Nucleus accumbens (tissue), 56 donors: ENCODE measurements around the gene DEPDC1.
"Not testable (repeated sequence)": the region's sequence is repeated elsewhere in the genome, so short reads cannot be mapped to it uniquely, and the experiment has no call there.

ENCODE experiments used
- DNase-seq, 56 donors: peaks; one replicate each; lab custom pipeline; 2025; lab: John Stamatoyannopoulos, UW

Gene DEPDC1

GRCh38 chr1:68479501-68479900 is 17.4 kb downstream of the DEPDC1 start:
- DNase-seq, result no peak

- no peak for DNase-seq
These were observed 18.2 kb downstream of the DEPDC1 start for GRCh38 chr1:68478662-68479061.

- DNase-seq, result not testable (repeated sequence)
These were observed 20.3 kb downstream of the DEPDC1 start for GRCh38 chr1:68476626-68477025.

GRCh38 chr1:68473060-68473459 is 23.8 kb downstream of the DEPDC1 start:
- no peak for DNase-seq

GRCh38 chr1:68470388-68470970 is 26.4 kb downstream of the DEPDC1 start:
- DNase-seq, result peak in 10 of 56 donors; percentile 1 to 32 (median 8)

- DNase-seq, result no peak
These were observed 32.0 kb downstream of the DEPDC1 start for GRCh38 chr1:68464891-68465290.

- no peak for DNase-seq
These were observed 35.9 kb downstream of the DEPDC1 start for GRCh38 chr1:68460935-68461334.

- no peak for DNase-seq
These were observed 37.1 kb downstream of the DEPDC1 start for GRCh38 chr1:68459796-68460195.

GRCh38 chr1:68459091-68459490 is 37.8 kb downstream of the DEPDC1 start:
- DNase-seq, result no peak

- DNase-seq, result no peak
These were observed 40.7 kb downstream of the DEPDC1 start for GRCh38 chr1:68456202-68456601.

GRCh38 chr1:68454534-68454933 is 42.3 kb downstream of the DEPDC1 start:
- no peak for DNase-seq

GRCh38 chr1:68453060-68453670 is 43.7 kb downstream of the DEPDC1 start:
- DNase-seq, result no peak

- peak in 1 of 56 donors; percentile 3 for DNase-seq
These were observed 47.0 kb downstream of the DEPDC1 start, which contains the start of gene RPE65 for GRCh38 chr1:68449901-68450300. Gene RPE65, minus strand, starts transcription at chr1:68449954. Its CDS starts 49 bp downstream, at chr1:68449905.

- no peak for DNase-seq
These were observed 48.5 kb downstream of the DEPDC1 start for GRCh38 chr1:68448365-68448764.

GRCh38 chr1:68445709-68446108 is 51.2 kb downstream of the DEPDC1 start:
- no peak for DNase-seq

- peak in 8 of 56 donors; percentile 1 to 45 (median 6) for DNase-seq
These were observed 53.9 kb downstream of the DEPDC1 start for GRCh38 chr1:68442822-68443556.

- DNase-seq, result no peak
These were observed 54.9 kb downstream of the DEPDC1 start for GRCh38 chr1:68442006-68442405.

- DNase-seq, result no peak
These were observed 58.6 kb downstream of the DEPDC1 start for GRCh38 chr1:68438310-68438709.

GRCh38 chr1:68433395-68433794 is 63.5 kb downstream of the DEPDC1 start:
- peak in 7 of 56 donors; percentile 2 to 44 (median 10) for DNase-seq

- DNase-seq, result no peak
These were observed 65.8 kb downstream of the DEPDC1 start for GRCh38 chr1:68431076-68431475.

GRCh38 chr1:68429233-68429808 is 67.6 kb downstream of the DEPDC1 start:
- DNase-seq, result no peak
